ENCODE measurements around the gene ABCA2.

DNA sequence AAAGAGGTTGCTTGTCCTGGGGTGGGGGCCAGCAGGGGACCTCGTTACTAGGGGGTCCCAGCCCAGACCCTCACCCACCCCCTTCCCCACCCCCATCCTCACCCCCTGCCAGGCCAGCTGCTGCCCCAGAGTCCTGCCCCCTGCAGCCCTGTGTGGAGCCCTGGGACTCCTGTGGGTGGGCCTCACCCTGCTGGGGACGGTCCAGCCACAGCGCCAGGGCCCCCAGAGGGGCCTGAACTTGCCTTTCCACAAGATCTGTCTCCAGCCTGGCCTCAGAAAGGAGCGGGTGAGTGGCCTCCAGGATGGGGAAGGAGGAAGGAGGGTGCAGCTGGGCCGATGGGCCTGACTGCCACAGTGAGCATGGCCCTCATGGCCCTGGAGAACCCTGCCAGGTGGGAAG lies 58.3 kb downstream of the ABCA2 start:
- no peak for TF ChIP-seq SP1 (IDR thresholded peaks at IDR 0.05; ENCODE audit: low read depth)
- TF ChIP-seq POLR2AphosphoS5 (IDR thresholded peaks at IDR 0.05; ENCODE audit: low read depth, low read length), result no peak
- no peak for TF ChIP-seq POLR2A (IDR thresholded peaks at IDR 0.05; ENCODE audit: borderline replicate concordance, extremely low read depth, insufficient read depth, insufficient read length)
- TF ChIP-seq SIN3A (IDR thresholded peaks at IDR 0.05; ENCODE audit: low read depth), result no peak
- no peak for TF ChIP-seq CEBPB (IDR thresholded peaks at IDR 0.05; ENCODE audit: low read depth)
- TF ChIP-seq ZNF274 (IDR thresholded peaks at IDR 0.05; ENCODE audit: low read depth, low read length), result no peak
- TF ChIP-seq, protein P1, sequence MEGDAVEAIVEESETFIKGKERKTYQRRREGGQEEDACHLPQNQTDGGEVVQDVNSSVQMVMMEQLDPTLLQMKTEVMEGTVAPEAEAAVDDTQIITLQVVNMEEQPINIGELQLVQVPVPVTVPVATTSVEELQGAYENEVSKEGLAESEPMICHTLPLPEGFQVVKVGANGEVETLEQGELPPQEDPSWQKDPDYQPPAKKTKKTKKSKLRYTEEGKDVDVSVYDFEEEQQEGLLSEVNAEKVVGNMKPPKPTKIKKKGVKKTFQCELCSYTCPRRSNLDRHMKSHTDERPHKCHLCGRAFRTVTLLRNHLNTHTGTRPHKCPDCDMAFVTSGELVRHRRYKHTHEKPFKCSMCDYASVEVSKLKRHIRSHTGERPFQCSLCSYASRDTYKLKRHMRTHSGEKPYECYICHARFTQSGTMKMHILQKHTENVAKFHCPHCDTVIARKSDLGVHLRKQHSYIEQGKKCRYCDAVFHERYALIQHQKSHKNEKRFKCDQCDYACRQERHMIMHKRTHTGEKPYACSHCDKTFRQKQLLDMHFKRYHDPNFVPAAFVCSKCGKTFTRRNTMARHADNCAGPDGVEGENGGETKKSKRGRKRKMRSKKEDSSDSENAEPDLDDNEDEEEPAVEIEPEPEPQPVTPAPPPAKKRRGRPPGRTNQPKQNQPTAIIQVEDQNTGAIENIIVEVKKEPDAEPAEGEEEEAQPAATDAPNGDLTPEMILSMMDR (IDR thresholded peaks at IDR 0.05 in 2 of 3, conservative IDR thresholded peaks at IDR 0.05 in 1 of 3; ENCODE audit: borderline replicate concordance in 1 of 3, insufficient read depth in 1 of 3, low read depth in 2 of 3, low read length in 2 of 3), result no peak
- TF ChIP-seq, protein P2, sequence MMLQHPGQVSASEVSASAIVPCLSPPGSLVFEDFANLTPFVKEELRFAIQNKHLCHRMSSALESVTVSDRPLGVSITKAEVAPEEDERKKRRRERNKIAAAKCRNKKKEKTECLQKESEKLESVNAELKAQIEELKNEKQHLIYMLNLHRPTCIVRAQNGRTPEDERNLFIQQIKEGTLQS (IDR thresholded peaks at IDR 0.05), result no peak
- TF ChIP-seq, protein P3, sequence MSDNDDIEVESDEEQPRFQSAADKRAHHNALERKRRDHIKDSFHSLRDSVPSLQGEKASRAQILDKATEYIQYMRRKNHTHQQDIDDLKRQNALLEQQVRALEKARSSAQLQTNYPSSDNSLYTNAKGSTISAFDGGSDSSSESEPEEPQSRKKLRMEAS (IDR thresholded peaks at IDR 0.05), result no peak
- no peak for TF ChIP-seq YY1 (IDR thresholded peaks at IDR 0.05; ENCODE audit: extremely low read depth, insufficient replicate concordance, low read depth, low read length)
- no peak for TF ChIP-seq RAD21 (IDR thresholded peaks at IDR 0.05; ENCODE audit: low read depth)

Data from HCT116 (cell line).